ENCODE measurements around the gene ZFYVE28.

DNA sequence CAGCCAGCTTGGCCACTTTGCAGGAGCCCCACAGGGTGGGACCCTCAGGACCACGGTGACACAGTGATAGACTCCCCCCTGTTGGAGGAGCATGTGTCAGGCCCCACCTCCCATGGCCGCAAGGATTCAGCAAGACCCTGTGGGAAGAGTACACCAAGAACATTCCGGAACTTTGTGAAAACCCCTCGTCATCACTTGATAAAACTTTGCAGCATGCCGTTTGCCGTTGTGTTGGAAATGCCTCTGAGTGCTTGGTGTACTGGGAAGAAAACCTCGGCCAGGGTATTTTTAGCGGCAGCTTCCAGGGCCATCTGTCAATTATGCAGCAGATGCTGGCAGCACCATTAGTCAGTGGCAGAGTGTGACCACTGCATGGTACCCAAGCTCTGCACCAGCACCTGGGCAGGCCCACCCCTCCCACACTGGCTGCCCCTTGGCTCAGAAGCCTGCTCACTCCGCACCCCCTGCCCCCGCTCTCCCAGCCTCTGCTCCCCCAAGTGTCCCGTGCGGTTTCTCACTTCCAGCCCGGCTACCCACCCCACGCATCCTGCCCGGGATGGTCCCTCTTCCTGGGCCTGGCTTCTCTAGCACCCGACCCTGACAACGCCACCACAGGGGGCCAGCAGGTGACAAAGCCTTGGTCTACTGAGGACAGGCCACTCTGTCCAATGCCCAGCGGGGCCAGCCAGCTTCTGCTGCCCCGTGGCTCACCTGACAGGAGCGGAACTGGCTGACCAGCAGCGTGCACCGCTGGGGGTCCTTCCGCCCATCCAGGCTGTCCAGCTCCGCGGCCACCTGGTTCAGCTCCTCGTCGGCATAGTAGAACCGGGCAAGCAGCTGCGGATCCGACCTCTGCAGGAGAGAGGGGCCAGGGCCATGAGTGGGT is 65.0 kb downstream of the ZFYVE28 start:
- TF ChIP-seq, protein P1, sequence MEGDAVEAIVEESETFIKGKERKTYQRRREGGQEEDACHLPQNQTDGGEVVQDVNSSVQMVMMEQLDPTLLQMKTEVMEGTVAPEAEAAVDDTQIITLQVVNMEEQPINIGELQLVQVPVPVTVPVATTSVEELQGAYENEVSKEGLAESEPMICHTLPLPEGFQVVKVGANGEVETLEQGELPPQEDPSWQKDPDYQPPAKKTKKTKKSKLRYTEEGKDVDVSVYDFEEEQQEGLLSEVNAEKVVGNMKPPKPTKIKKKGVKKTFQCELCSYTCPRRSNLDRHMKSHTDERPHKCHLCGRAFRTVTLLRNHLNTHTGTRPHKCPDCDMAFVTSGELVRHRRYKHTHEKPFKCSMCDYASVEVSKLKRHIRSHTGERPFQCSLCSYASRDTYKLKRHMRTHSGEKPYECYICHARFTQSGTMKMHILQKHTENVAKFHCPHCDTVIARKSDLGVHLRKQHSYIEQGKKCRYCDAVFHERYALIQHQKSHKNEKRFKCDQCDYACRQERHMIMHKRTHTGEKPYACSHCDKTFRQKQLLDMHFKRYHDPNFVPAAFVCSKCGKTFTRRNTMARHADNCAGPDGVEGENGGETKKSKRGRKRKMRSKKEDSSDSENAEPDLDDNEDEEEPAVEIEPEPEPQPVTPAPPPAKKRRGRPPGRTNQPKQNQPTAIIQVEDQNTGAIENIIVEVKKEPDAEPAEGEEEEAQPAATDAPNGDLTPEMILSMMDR (IDR thresholded peaks at IDR 0.05) = no peak
- no peak for TF ChIP-seq POLR2A (IDR thresholded peaks at IDR 0.05)

Measured in adrenal gland (tissue), 5 donors.